Fibroblast of the conjunctiva (primary cell): Measurements from ENCODE around the gene ABCA10.
A peak's percentile ranks its signal among the peaks of the same experiment; 100 is the strongest.
"Not testable (repeated sequence)": the region's sequence is repeated elsewhere in the genome, so short reads cannot be mapped to it uniquely, and the experiment has no call there.

ENCODE experiments used
- DNase-seq: peaks from one replicate; pipeline ENCODE4 v3.0.0-alpha.2; 2010; ENCODE audit warnings: low read depth

ABCA10 gene

GRCh38 chr17:69228576-69228975 lies at the start of gene ABCA10:
Gene ABCA10, minus strand, starts transcription at chr17:69228824. Its CDS starts 3,466 bp downstream, at chr17:69225358.
- DNase-seq: no peak

GRCh38 chr17:69276279-69276678 lies 47.7 kb upstream of the ABCA10 start:
- DNase-seq: not testable (repeated sequence)

- no peak for DNase-seq
Measured at GRCh38 chr17:69275751-69276150, 47.1 kb upstream of the ABCA10 start.

- DNase-seq: no peak
Measured at GRCh38 chr17:69271023-69271422, 42.4 kb upstream of the ABCA10 start.

GRCh38 chr17:69269131-69269998 lies 40.7 kb upstream of the ABCA10 start:
- peak; percentile 54 for DNase-seq

GRCh38 chr17:69268543-69269014 lies 40.0 kb upstream of the ABCA10 start:
- no peak for DNase-seq

GRCh38 chr17:69267219-69267618 lies 38.6 kb upstream of the ABCA10 start:
- DNase-seq: no peak

- DNase-seq: no peak
Measured at GRCh38 chr17:69265873-69266272, 37.2 kb upstream of the ABCA10 start.

GRCh38 chr17:69254187-69254586 lies 25.6 kb upstream of the ABCA10 start:
- DNase-seq: no peak

GRCh38 chr17:69250641-69251040 lies 22.0 kb upstream of the ABCA10 start:
- DNase-seq: no peak

GRCh38 chr17:69246726-69247375 lies 18.2 kb upstream of the ABCA10 start:
- DNase-seq: peak; percentile 49

GRCh38 chr17:69246202-69246601 lies 17.6 kb upstream of the ABCA10 start:
- no peak for DNase-seq

- DNase-seq: no peak
Measured at GRCh38 chr17:69245617-69246016, 17.0 kb upstream of the ABCA10 start.

- DNase-seq: no peak
Measured at GRCh38 chr17:69239611-69240600, 11.3 kb upstream of the ABCA10 start.

GRCh38 chr17:69236946-69237345 lies 8.3 kb upstream of the ABCA10 start:
- no peak for DNase-seq

GRCh38 chr17:69236464-69236863 lies 7.8 kb upstream of the ABCA10 start:
- no peak for DNase-seq

- peak; percentile 79 for DNase-seq
Measured at GRCh38 chr17:69235338-69236058, 6.9 kb upstream of the ABCA10 start.

GRCh38 chr17:69232650-69233049 lies 4.0 kb upstream of the ABCA10 start:
- no peak for DNase-seq

GRCh38 chr17:69231521-69231920 lies 2.9 kb upstream of the ABCA10 start:
- DNase-seq: no peak

GRCh38 chr17:69230939-69231338 lies 2.3 kb upstream of the ABCA10 start:
- no peak for DNase-seq

GRCh38 chr17:69228018-69228417 lies 606 bp downstream of the ABCA10 start:
- no peak for DNase-seq
